ENCODE measurements around the gene PRSS33. TPM values are rescaled to one million over a fixed set of nuclear protein-coding genes. Genes with fewer than 3 reads are reported as not detected.

The PRSS33 gene
- polyA plus RNA-seq, 2 donors, result not detected

DNA sequence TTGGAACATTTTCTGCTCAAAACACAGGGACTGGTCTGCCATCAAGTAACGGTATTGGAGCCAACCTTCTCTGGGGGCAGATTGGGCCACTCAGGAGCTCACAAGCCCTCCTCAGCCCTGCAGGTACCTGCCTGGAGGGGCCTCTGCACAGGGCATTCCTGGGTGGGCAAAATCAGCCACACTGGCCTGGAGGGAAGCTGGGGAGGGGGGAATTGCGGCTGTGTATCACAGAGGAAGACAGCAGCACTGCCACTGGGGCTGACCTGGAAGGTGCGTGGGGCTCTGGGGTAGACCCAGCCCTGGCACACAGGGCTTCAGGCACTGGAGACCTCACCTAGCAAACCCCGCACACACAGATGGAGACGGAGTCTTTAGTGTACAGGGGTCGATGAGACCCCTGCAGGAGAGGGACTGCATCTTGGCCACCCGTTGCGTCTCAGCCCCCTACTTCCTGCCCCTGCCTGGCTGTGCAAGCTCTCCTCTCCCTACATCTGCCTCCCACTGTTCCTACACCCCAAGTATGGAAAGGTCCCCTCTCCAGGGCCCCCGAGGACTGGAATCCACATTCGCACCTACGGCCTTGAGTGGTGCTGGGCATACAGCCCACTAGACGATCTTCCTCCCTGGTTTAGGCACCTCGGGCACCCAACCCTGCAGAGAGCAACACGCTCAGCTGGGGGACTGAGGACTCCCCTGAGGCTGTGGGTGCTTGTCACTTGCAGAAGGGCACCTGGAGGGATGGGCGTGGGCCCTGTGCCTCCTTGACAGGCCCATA lies 42.1 kb downstream of the PRSS33 start:
- no peaks in the 10 kb centered on the region for H3K9me3 ChIP-seq (ENCODE audit: control insufficient read depth in 2 of 2, insufficient read depth in 1 of 2, low read depth in 1 of 2, low read length in 1 of 2)
- no peaks in the 10 kb centered on the region for H3K36me3 ChIP-seq (ENCODE audit: control insufficient read depth in 2 of 2, insufficient read depth in 2 of 2, low read length in 1 of 2)
- H3K27me3 ChIP-seq (ENCODE audit: control insufficient read depth in 1 of 2, insufficient read depth in 2 of 2, low read length in 2 of 2), result no peaks in the 10 kb centered on the region
- 73 to 77% methylated on average over 15 of the region's 15 CpGs for WGBS, 2 donors
- H3K4me3 ChIP-seq (ENCODE audit: low read depth in 1 of 2, low read length in 2 of 2), result no peak overlapping the region
- no peak overlapping the region for H3K27ac ChIP-seq (ENCODE audit: low read depth in 2 of 2, low read length in 1 of 2)
- H3K4me1 ChIP-seq (ENCODE audit: control insufficient read depth in 2 of 2, insufficient read depth in 2 of 2, low read length in 1 of 2), result peaks cover 0 to 1% of the 10 kb centered on the region in 2 donors

- no peak overlapping the region for H3K4me3 ChIP-seq (ENCODE audit: low read depth in 1 of 2, low read length in 2 of 2)
- H3K36me3 ChIP-seq (ENCODE audit: control insufficient read depth in 2 of 2, insufficient read depth in 2 of 2, low read length in 1 of 2), result no peaks in the 10 kb centered on the region
- peaks cover 0 to 4% of the 10 kb centered on the region in 2 donors for H3K4me1 ChIP-seq (ENCODE audit: control insufficient read depth in 2 of 2, insufficient read depth in 2 of 2, low read length in 1 of 2)
- WGBS, 2 donors, result 90 to 96% methylated on average over 6 of the region's 6 CpGs
- H3K9me3 ChIP-seq (ENCODE audit: control insufficient read depth in 2 of 2, insufficient read depth in 1 of 2, low read depth in 1 of 2, low read length in 1 of 2), result no peaks in the 10 kb centered on the region
- H3K27ac ChIP-seq (ENCODE audit: low read depth in 2 of 2, low read length in 1 of 2), result no peak overlapping the region
- no peaks in the 10 kb centered on the region for H3K27me3 ChIP-seq (ENCODE audit: control insufficient read depth in 1 of 2, insufficient read depth in 2 of 2, low read length in 2 of 2)
Measured at GRCh38 chr16:2744711-2745110, 42.6 kb downstream of the PRSS33 start.

DNA sequence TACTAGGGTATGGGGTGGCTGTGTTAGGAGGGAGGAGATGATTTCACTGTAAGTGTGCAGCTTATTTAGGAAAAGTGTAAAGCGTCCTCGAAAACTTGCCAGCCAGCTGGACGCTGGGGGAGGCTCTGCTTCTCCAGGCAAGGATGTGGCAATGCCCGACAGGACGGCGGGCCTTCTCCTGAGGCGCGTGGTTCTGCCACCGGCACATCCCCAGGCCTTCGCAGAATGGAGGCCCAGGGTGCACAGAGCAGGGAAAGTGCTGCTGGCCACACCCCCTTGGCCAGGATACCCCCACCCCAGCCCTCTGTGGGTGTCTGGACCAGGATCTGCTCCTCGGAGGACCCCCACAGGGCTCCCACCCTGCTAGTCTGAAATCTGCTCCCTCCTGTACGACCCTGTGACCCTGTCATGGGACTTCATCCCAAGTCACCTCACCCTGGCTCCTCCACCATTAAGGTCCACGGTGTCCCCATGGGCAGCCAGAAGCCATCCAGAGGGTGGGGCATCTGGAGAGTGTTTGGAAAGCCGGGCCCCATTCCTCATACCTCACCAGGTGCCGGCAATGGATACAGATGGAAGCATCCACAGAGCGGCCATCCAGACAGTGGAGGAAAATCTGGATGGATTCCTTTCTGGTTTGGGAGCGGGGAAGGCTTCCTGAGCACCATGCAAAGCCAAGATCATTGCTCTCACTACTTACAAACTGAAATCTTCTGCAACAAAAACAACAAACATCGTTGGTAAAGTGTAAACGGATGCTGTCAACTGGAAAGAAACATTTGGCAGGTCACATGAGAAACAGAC lies 44.2 kb downstream of the PRSS33 start:
- Histone ChIP-seq H3K9me3 (ENCODE audit: control insufficient read depth in 2 of 2, insufficient read depth in 1 of 2, low read depth in 1 of 2, low read length in 1 of 2) (no peaks in the 10 kb centered on the region), H3K4me3 (ENCODE audit: low read depth in 1 of 2, low read length in 2 of 2) (no peak overlapping the region), H3K36me3 (ENCODE audit: control insufficient read depth in 2 of 2, insufficient read depth in 2 of 2, low read length in 1 of 2) (no peaks in the 10 kb centered on the region), H3K27me3 (ENCODE audit: control insufficient read depth in 1 of 2, insufficient read depth in 2 of 2, low read length in 2 of 2) (no peaks in the 10 kb centered on the region), H3K27ac (ENCODE audit: low read depth in 2 of 2, low read length in 1 of 2) (no peak overlapping the region), H3K4me1 (ENCODE audit: control insufficient read depth in 2 of 2, insufficient read depth in 2 of 2, low read length in 1 of 2) (peaks cover 0 to 4% of the 10 kb centered on the region in 2 donors)
- WGBS, 2 donors, result 85 to 87% methylated on average over 19 of the region's 19 CpGs

DNA sequence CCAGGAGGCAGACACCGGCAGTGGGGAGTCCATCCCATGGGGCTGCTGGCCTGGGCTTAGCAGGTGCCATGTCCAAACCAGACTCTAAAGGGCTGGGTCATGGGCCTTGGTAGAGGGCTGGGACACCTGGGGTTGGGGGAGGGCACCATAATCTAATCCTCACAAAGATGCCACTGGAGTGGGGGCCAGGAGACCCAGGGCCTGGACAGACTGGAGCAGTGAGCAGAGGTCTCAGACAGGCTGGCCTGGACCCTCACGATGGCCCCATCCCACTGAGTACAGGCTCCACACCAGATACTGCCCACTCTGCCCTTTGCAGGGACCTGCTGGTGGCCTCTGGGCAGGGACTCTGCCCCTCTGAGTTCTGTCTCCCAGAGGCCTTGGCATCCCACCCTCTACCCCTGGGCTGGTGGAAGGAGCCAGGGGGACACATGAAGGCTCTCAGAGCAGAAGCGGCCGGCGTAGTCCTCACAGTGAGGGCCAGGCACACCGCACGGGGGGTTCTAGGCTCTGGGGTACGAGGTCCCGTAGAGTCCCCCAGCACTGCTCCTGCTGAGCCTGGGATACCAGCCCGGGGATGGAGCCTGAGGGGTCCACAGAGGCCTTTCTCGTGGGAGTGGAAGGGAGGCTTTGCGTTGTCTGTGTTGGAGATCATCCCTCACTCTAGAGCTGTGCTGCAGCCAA lies 44.9 kb downstream of the PRSS33 start:
- no peaks in the 10 kb centered on the region for H3K36me3 ChIP-seq (ENCODE audit: control insufficient read depth in 2 of 2, insufficient read depth in 2 of 2, low read length in 1 of 2)
- H3K27ac ChIP-seq (ENCODE audit: low read depth in 2 of 2, low read length in 1 of 2), result no peak overlapping the region
- no peaks in the 10 kb centered on the region for H3K27me3 ChIP-seq (ENCODE audit: control insufficient read depth in 1 of 2, insufficient read depth in 2 of 2, low read length in 2 of 2)
- H3K4me3 ChIP-seq (ENCODE audit: low read depth in 1 of 2, low read length in 2 of 2), result no peak overlapping the region
- 90 to 95% methylated on average over 12 of the region's 12 CpGs for WGBS, 2 donors
- H3K9me3 ChIP-seq (ENCODE audit: control insufficient read depth in 2 of 2, insufficient read depth in 1 of 2, low read depth in 1 of 2, low read length in 1 of 2), result no peaks in the 10 kb centered on the region
- H3K4me1 ChIP-seq (ENCODE audit: control insufficient read depth in 2 of 2, insufficient read depth in 2 of 2, low read length in 1 of 2), result peaks cover 0 to 4% of the 10 kb centered on the region in 2 donors

DNA sequence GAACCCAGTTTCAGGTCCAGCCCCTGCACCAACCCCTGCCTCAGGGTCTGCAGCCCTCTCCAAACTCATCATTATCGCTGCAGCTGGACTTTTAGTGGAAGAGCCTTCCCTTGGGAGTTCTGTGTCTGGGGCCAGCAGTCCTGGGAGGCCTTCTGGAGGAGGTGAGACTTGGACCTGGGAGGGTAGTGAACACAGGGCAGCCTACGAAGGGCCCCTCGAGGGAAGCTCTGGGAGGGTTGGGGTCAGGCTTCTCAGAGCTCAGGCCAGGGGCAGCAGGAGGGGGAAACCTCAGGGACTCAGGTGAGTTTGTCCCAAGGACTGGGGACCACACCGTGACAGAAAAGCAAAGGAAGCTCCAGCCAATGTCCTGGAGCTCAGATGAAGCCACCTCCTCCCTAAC lies 46.2 kb downstream of the PRSS33 start:
- no peaks in the 10 kb centered on the region for H3K27me3 ChIP-seq (ENCODE audit: control insufficient read depth in 1 of 2, insufficient read depth in 2 of 2, low read length in 2 of 2)
- peaks cover 0 to 4% of the 10 kb centered on the region in 2 donors for H3K4me1 ChIP-seq (ENCODE audit: control insufficient read depth in 2 of 2, insufficient read depth in 2 of 2, low read length in 1 of 2)
- no peak overlapping the region for H3K4me3 ChIP-seq (ENCODE audit: low read depth in 1 of 2, low read length in 2 of 2)
- 92 to 94% methylated on average over 4 of the region's 4 CpGs for WGBS, 2 donors
- H3K36me3 ChIP-seq (ENCODE audit: control insufficient read depth in 2 of 2, insufficient read depth in 2 of 2, low read length in 1 of 2), result no peaks in the 10 kb centered on the region
- no peak overlapping the region for H3K27ac ChIP-seq (ENCODE audit: low read depth in 2 of 2, low read length in 1 of 2)
- H3K9me3 ChIP-seq (ENCODE audit: control insufficient read depth in 2 of 2, insufficient read depth in 1 of 2, low read depth in 1 of 2, low read length in 1 of 2), result no peaks in the 10 kb centered on the region

DNA sequence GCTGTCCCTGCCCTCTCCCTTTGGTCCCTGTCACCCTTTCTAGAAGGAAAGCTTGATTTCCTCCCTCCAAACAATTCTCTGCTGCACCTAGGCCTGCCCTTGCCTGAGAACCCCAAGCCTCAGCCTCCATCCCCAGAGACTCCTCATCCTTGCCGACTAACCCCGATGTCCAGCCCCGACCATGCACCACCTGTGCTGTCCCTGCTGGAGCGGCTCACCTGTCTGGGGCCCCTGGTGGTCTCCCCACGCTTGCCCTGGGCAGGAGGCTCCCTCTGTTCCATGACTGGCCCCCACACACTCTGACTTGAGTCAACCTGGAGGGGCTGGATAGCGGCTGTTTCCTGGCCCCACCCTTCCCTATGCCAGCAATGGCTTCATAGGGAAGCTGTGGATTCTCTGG lies 46.9 kb downstream of the PRSS33 start:
- Histone ChIP-seq H3K27me3 (ENCODE audit: control insufficient read depth in 1 of 2, insufficient read depth in 2 of 2, low read length in 2 of 2) (no peaks in the 10 kb centered on the region), H3K4me3 (ENCODE audit: low read depth in 1 of 2, low read length in 2 of 2) (no peak overlapping the region), H3K4me1 (ENCODE audit: control insufficient read depth in 2 of 2, insufficient read depth in 2 of 2, low read length in 1 of 2) (peaks cover 0 to 4% of the 10 kb centered on the region in 2 donors), H3K27ac (ENCODE audit: low read depth in 2 of 2, low read length in 1 of 2) (no peak overlapping the region), H3K36me3 (ENCODE audit: control insufficient read depth in 2 of 2, insufficient read depth in 2 of 2, low read length in 1 of 2) (no peaks in the 10 kb centered on the region), H3K9me3 (ENCODE audit: control insufficient read depth in 2 of 2, insufficient read depth in 1 of 2, low read depth in 1 of 2, low read length in 1 of 2) (no peaks in the 10 kb centered on the region)
- 84 to 90% methylated on average over 6 of the region's 6 CpGs for WGBS, 2 donors

- H3K27me3 ChIP-seq (ENCODE audit: control insufficient read depth in 1 of 2, insufficient read depth in 2 of 2, low read length in 2 of 2), result no peaks in the 10 kb centered on the region
- no peak overlapping the region for H3K4me3 ChIP-seq (ENCODE audit: low read depth in 1 of 2, low read length in 2 of 2)
- H3K4me1 ChIP-seq (ENCODE audit: control insufficient read depth in 2 of 2, insufficient read depth in 2 of 2, low read length in 1 of 2), result peaks cover 0 to 4% of the 10 kb centered on the region in 2 donors
- H3K27ac ChIP-seq (ENCODE audit: low read depth in 2 of 2, low read length in 1 of 2), result no peak overlapping the region
- H3K9me3 ChIP-seq (ENCODE audit: control insufficient read depth in 2 of 2, insufficient read depth in 1 of 2, low read depth in 1 of 2, low read length in 1 of 2), result no peaks in the 10 kb centered on the region
- H3K36me3 ChIP-seq (ENCODE audit: control insufficient read depth in 2 of 2, insufficient read depth in 2 of 2, low read length in 1 of 2), result no peaks in the 10 kb centered on the region
- 53 to 71% methylated on average over 8 of the region's 8 CpGs for WGBS, 2 donors
Measured at GRCh38 chr16:2739625-2740430, 47.5 kb downstream of the PRSS33 start.

GRCh38 chr16:2738615-2739014 lies 48.7 kb downstream of the PRSS33 start:
- Histone ChIP-seq H3K27me3 (ENCODE audit: control insufficient read depth in 1 of 2, insufficient read depth in 2 of 2, low read length in 2 of 2) (no peaks in the 10 kb centered on the region), H3K4me3 (ENCODE audit: low read depth in 1 of 2, low read length in 2 of 2) (no peak overlapping the region)
- WGBS, 2 donors, result 72% methylated on average over 5 of the region's 5 CpGs

GRCh38 chr16:2737895-2738418 lies 49.4 kb downstream of the PRSS33 start:
- Histone ChIP-seq H3K27me3 (ENCODE audit: control insufficient read depth in 1 of 2, insufficient read depth in 2 of 2, low read length in 2 of 2) (no peaks in the 10 kb centered on the region), H3K4me1 (ENCODE audit: control insufficient read depth in 2 of 2, insufficient read depth in 2 of 2, low read length in 1 of 2) (peaks cover 0 to 4% of the 10 kb centered on the region in 2 donors), H3K27ac (ENCODE audit: low read depth in 2 of 2, low read length in 1 of 2) (no peak overlapping the region), H3K4me3 (ENCODE audit: low read depth in 1 of 2, low read length in 2 of 2) (no peak overlapping the region), H3K9me3 (ENCODE audit: control insufficient read depth in 2 of 2, insufficient read depth in 1 of 2, low read depth in 1 of 2, low read length in 1 of 2) (no peaks in the 10 kb centered on the region), H3K36me3 (ENCODE audit: control insufficient read depth in 2 of 2, insufficient read depth in 2 of 2, low read length in 1 of 2) (no peaks in the 10 kb centered on the region)
- 70 to 83% methylated on average over 7 of the region's 7 CpGs for WGBS, 2 donors

More at GRCh38 chr16:2738615-2739014, 48.7 kb downstream of the PRSS33 start:
- H3K27ac ChIP-seq (ENCODE audit: low read depth in 2 of 2, low read length in 1 of 2), result no peak overlapping the region
- no peaks in the 10 kb centered on the region for H3K9me3 ChIP-seq (ENCODE audit: control insufficient read depth in 2 of 2, insufficient read depth in 1 of 2, low read depth in 1 of 2, low read length in 1 of 2)
- H3K4me1 ChIP-seq (ENCODE audit: control insufficient read depth in 2 of 2, insufficient read depth in 2 of 2, low read length in 1 of 2), result peaks cover 0 to 4% of the 10 kb centered on the region in 2 donors
- H3K36me3 ChIP-seq (ENCODE audit: control insufficient read depth in 2 of 2, insufficient read depth in 2 of 2, low read length in 1 of 2), result no peaks in the 10 kb centered on the region
